Stimulated activated CD8-positive, alpha-beta memory T cell treated with anti-CD3 and anti-CD28 coated beads, Interleukin-2, amount 100 ng/mL, for 1 hour (primary cell): ENCODE data around the gene KIAA1217.

Source experiments
- DNase-seq, 2 donors: peaks; one replicate each; pipeline ENCODE4 v3.0.0-alpha.2; 2020; ENCODE audit warnings: low read depth in 2 of 2

The KIAA1217 gene

GRCh38 chr10:24208661-24209431, at the start of gene KIAA1217:
KIAA1217 (plus strand) TSS chr10:24209138; CDS start chr10:24209194, 56 bp downstream.
- DNase-seq: no peak

DNA sequence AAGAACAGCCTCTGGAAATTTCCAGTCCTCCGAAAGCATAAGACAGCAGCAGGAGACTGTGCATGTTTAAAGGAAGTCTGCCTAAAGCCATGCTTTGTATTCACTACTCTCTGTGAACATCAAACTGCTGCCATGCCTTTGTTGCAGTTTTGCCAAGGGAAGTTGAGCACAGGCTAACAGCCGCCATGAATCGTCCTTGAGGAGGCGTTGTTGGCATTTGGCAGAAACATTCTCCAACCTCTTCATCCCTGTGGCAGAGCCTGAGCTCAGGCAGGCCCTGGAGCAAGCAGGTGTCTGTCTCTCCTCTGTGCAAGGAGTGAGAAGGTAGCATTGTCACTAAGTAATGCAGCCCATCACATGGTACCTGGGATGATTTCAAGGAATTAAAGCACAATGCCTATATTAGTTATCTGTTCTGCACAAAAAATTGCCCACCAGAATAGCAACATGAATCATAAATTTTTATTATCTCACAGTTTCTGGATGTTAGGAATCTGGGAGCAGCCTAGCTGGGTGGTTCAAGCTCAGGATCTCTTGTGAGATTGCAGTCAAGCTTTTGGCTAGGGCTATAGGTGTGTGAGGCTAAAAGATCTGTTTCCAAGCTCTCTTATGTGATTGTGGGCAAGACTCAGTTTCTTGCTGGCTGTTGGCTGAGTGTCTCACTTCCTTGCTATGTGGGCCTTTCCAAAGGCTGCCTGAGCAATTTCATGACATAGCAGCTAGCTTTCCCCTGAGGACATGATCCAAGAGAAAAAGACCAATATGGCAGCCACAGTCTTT, 46.5 kb upstream of the KIAA1217 start:
- no peak for DNase-seq

- DNase-seq: no peak
Observed at GRCh38 chr10:24163485-24163884, 45.5 kb upstream of the KIAA1217 start.

- no peak for DNase-seq
Observed at GRCh38 chr10:24168258-24169170, 40.4 kb upstream of the KIAA1217 start.

DNA sequence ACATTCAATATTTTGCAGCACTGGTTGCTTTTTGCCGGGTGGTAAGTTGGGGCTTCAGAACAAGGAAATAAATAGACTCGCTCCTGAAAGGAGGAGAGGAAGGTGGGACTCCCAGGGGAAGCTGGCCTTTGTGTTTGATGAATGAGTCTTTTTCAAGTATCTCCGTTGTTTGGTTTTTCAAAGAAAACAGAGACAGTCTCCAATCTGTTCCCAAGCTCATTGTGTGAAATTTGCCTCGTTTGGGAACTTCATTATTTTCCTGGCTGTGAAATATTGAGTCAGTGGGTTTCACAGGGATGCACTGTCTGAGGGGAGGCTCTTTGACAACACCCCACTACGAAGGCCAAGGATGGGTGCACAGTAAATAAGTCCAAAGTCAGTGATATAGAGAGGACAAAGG, 38.7 kb upstream of the KIAA1217 start:
- DNase-seq: no peak

DNA sequence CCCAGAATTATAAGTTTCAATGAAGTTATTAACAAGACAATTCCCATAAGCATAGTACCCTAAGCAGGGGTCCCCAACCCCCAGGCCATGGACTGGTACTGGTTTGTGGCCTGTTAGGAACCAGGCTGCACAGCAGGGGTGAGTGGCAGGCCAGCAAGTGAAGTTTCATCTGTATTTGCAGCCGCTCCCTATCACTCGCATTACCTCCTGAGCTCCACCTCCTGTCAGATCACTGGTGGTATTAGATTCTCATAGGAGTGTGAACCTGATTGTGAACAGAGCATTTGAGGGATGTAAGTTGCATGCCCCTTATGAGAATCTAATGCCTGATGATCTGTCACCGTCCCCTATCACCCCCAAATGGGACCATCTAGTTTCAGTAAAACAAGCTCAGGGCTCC, 36.0 kb upstream of the KIAA1217 start:
- DNase-seq: no peak

GRCh38 chr10:24174014-24174413, 34.9 kb upstream of the KIAA1217 start:
- no peak for DNase-seq

DNA sequence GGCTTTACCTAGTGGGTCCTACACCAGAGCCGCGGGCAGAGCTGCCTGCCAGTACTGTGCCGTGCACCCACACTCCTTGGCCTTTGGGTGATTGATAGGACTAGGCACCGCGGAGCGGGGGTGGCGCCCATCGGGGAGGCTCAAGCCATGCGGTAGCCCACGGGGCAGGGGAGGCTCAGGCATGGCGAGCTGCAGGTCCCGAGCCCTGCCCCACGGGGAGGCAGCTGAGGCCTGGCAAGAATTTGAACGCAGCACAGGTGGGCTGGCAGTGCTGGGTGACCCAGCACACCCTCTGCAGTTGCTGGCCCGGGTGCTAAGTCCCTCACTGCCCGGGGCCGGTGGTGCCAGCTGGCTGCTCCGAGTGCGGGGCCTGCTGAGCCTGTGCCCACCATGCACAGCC, 32.3 kb upstream of the KIAA1217 start:
- no peak for DNase-seq

DNA sequence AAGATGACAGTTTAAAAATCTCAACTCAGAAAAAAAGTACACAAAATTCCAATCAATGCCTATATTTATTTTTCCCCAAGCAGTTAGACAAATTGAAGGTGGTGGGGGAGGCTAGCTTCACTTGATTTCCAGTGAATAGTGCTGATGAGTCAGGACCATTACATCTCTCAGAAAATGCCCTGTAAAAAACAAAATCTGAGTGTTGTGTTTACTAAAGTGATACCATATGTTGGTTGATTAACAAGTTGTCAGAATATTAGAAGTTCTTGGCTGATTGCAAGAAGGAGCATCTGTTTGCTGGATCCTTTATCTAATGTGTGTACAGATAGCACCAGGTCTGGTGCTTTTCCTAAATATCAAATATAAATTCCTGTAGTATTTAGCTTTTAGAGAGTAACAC, 31.3 kb upstream of the KIAA1217 start:
- DNase-seq: no peak

DNA sequence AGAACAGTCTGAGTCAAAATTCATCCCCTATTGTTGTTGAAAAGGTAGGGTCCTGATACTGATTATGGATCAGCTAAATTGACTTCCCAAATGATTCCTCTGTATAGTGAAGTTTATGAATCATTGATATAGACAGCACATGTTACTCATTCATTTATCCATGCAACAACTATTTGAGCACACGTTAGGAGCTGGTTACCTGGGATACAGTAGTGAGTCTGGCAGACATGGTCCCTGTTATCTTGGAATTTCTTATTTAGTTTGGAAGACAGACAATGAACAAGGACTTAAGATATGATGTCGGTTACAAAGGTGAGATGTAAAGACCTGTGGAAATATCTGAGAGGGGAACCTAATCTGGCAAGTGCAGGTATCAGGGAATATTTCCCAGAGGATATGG, 28.0 kb upstream of the KIAA1217 start:
- no peak for DNase-seq

- DNase-seq: no peak
Observed at GRCh38 chr10:24184455-24184854, 24.5 kb upstream of the KIAA1217 start.

- DNase-seq: no peak
Observed at GRCh38 chr10:24193330-24193729, 15.6 kb upstream of the KIAA1217 start.

DNA sequence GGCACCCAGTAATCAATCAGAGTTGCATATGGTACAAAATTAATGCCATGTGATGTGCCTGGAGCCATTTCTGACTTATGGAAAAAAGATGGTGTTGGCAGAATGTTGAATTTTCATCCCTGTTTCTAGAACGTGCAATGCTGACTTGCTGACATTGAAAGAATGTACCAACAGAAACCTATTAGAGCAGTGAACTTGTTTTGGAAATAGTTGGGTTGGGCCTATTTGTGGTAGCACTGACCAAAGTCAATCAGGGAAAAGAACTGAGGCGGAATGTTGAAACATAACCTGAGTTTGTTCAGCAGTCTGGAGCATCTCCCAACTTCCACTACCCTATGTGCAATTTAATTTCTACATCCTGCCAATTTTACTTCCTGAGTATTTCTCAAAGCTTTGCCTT, 11.7 kb upstream of the KIAA1217 start:
- DNase-seq: no peak

DNA sequence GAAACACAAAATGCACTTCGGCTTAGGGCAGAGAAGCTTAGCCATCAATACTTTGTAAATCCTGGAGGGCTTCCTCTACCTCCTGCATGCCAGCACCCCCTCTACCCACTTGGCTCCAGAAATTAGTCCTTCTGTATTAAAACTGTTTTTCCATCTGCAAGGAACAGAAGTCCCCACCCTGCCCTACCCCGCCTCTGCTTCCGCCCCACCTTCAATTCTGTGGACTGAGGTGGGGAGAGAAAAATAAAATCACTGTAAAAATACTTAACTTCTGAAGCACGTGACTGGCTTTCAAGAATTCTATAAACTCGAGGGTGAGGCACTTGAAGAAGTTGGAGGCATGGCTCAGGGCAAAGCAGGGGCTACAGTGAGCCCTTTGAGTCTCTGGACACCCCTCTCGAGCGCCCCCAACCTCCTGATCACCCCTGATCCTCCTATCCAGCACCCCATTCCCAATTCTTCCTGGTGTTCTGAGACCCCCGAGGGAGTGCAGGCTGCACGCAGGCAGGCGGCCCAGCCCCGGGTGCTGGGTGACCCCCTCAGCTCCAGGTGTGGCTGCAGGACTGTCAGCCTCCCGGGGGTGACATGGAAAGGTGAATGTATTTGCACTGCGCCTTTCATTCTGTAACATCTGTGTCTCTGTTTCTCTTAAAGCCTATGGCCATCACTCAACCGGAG, 7.3 kb upstream of the KIAA1217 start:
- DNase-seq: no peak

- DNase-seq: no peak
Observed at GRCh38 chr10:24202181-24202570, 6.8 kb upstream of the KIAA1217 start.

GRCh38 chr10:24205821-24206220, 3.1 kb upstream of the KIAA1217 start:
- DNase-seq: no peak

- no peak for DNase-seq
Observed at GRCh38 chr10:24206334-24206733, 2.6 kb upstream of the KIAA1217 start.

DNA sequence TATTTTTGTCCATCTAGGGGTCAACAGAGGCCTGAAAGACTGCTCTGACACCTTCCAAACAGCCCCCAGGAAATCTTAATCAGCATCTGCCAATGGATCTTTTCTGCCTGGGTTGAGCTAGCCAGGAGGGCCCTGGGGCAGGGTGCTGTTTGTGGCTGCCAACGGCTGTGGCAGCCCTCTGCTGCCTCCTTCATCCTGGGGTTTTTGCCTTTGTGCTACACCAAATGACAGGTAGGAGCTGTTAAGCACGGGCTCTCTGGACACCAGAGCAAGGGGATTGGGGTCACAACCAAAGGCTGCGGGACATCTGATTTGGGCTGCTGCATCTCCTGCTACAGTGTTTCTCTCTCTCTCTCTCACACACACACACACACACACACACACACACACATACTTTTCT, 2.0 kb upstream of the KIAA1217 start:
- no peak for DNase-seq

DNA sequence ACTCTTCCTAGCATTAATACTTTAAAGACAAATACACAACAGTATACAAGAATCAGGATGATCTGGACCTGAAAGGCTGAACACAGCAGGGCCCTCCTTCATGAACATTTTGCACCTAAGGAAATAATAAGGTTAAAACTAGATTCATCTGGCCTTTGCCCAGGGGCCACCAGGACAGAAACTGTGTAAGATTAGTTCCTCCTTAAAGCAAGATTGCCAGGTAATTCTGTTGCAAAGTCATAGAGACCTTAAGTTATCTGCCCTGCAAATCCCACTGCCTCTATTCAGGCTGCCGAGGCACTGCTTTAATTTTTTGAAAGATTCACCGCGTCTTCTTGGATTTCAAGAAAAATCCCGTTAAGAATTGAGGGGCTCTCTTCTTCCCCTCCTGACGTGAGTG, 1.6 kb upstream of the KIAA1217 start:
- DNase-seq: no peak

GRCh38 chr10:24207781-24208611, 942 bp upstream of the KIAA1217 start:
- DNase-seq: no peak

- DNase-seq: no peak
Observed at GRCh38 chr10:24209432-24209771, 464 bp downstream of the KIAA1217 start.
